ENCODE measurements around the gene FHIT.

DNA sequence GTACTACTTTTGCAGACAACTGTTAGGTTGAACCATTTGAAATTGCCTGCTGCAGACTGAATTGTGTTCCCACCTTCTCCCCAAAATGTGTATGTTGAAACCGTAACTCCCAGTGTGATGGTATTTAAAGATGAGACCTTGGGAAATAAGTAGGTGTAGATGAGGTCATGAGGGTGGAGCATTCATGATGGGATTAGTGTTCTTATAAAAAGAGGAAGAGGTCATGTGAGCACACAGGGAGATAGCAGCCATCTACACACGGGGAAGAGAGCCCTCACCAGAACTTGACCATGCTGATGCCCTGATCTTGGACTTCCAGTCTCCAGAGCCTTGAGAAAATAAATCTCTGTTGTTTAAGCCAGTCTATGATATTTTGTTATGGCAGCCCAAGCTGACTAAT lies 17.4 kb upstream of the FHIT start:
- no peak for TF ChIP-seq EZH2 (IDR thresholded peaks at IDR 0.05; ENCODE audit: low read depth)
- TF ChIP-seq, protein P1, sequence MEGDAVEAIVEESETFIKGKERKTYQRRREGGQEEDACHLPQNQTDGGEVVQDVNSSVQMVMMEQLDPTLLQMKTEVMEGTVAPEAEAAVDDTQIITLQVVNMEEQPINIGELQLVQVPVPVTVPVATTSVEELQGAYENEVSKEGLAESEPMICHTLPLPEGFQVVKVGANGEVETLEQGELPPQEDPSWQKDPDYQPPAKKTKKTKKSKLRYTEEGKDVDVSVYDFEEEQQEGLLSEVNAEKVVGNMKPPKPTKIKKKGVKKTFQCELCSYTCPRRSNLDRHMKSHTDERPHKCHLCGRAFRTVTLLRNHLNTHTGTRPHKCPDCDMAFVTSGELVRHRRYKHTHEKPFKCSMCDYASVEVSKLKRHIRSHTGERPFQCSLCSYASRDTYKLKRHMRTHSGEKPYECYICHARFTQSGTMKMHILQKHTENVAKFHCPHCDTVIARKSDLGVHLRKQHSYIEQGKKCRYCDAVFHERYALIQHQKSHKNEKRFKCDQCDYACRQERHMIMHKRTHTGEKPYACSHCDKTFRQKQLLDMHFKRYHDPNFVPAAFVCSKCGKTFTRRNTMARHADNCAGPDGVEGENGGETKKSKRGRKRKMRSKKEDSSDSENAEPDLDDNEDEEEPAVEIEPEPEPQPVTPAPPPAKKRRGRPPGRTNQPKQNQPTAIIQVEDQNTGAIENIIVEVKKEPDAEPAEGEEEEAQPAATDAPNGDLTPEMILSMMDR (conservative IDR thresholded peaks at IDR 0.05): no peak

Data from PC-9 (cell line).